PC-9 (cell line): Measurements from ENCODE around the gene APOE. TPM values are rescaled to one million over a fixed set of nuclear protein-coding genes. Genes with fewer than 3 reads are reported as not detected.
"Not testable (repeated sequence)": the region's sequence is repeated elsewhere in the genome, so short reads cannot be mapped to it uniquely, and the experiment has no call there.

ENCODE experiments used
- BruUV-seq: library from RNA; stranded (reverse); fragments of 400-500 nt; replicated peaks from 2 replicates; lab custom pipeline; 2021; lab: Mats Ljungman, UMichigan
- CTCF ChIA-PET: fragments of 300-600 bp; sonication (Branson Sonifier 250); formaldehyde crosslinking; loops from one replicate; lab custom pipeline; 2022; ENCODE audit warnings: antibody characterized with exemption; lab: Charles Lee
- POLR2A ChIA-PET: fragments of 300-600 bp; sonication (Branson Sonifier 250); formaldehyde crosslinking; loops from one replicate; lab custom pipeline; 2022; ENCODE audit warnings: antibody characterized with exemption; ENCODE audit not compliant: unreplicated experiment; lab: Charles Lee
- DNase-seq, 2 experiments: peaks; one replicate each; pipeline versions ENCODE4 v3.0.0 to v3.0.0-alpha.2; 2015 to 2022; ENCODE audit warnings: mixed read lengths in 1 of 2
- H2AFZ ChIP-seq: fragments of 200-600 bp; sonication (generic); 2 replicates; pipeline ENCODE4 v1.8.1; 2017; ENCODE audit warnings: antibody characterized with exemption
- H3F3A ChIP-seq: fragments of 200-600 bp; sonication (generic); 2 replicates; pipeline ENCODE4 v1.8.1; 2017; ENCODE audit warnings: antibody characterized with exemption, mild to moderate bottlenecking, low read depth; ENCODE audit not compliant: insufficient read depth
- H3K27ac ChIP-seq: fragments of 200-600 bp; sonication (generic); 2 replicates; pipeline ENCODE4 v1.6.1; 2016; ENCODE audit warnings: mixed run types
- H3K27me3 ChIP-seq: fragments of 200-600 bp; sonication (generic); 2 replicates; pipeline ENCODE4 v1.6.1; 2016; ENCODE audit warnings: low read depth, mixed run types; ENCODE audit not compliant: insufficient read depth
- H3K36me3 ChIP-seq: fragments of 200-600 bp; sonication (generic); 2 replicates; pipeline ENCODE4 v1.6.1; 2016; ENCODE audit warnings: low read depth, mixed run types
- H3K4me1 ChIP-seq: fragments of 200-600 bp; sonication (generic); replicated peaks from 2 replicates; pipeline ENCODE4 v1.6.1; 2016; ENCODE audit warnings: mixed run types; ENCODE audit not compliant: insufficient read depth
- H3K4me2 ChIP-seq: fragments of 200-600 bp; sonication (generic); 2 replicates; pipeline ENCODE4 v1.6.1; 2017; ENCODE audit warnings: mixed run types
- H3K4me3 ChIP-seq: fragments of 200-600 bp; sonication (generic); 2 replicates; pipeline ENCODE4 v1.6.1; 2016; ENCODE audit warnings: mixed run types
- H3K79me2 ChIP-seq: fragments of 200-600 bp; sonication (generic); 2 replicates; pipeline ENCODE4 v1.6.1; 2017; ENCODE audit warnings: low read depth, mixed run types
- H3K9me2 ChIP-seq: fragments of 200-600 bp; sonication (generic); 2 replicates; pipeline ENCODE4 v1.8.1; 2017; ENCODE audit warnings: mild to moderate bottlenecking; ENCODE audit not compliant: insufficient read depth
- H3K9me3 ChIP-seq: fragments of 200-600 bp; sonication (generic); 2 replicates; pipeline ENCODE4 v1.8.1; 2016; ENCODE audit warnings: low read depth; ENCODE audit not compliant: insufficient read depth
- H4K20me1 ChIP-seq: fragments of 200-600 bp; sonication (generic); 2 replicates; pipeline ENCODE4 v1.8.1; 2017; ENCODE audit not compliant: insufficient read depth
- CTCF ChIP-seq: fragments of 200-600 bp; sonication (generic); conservative IDR thresholded peaks from 2 replicates; pipeline ENCODE4 v1.6.1; 2017; ENCODE audit warnings: mixed run types, antibody characterized with exemption, mild to moderate bottlenecking, moderate library complexity
- EZH2 ChIP-seq: fragments of 200-600 bp; sonication (generic); IDR thresholded peaks from 2 replicates; pipeline ENCODE4 v1.8.0; 2017; ENCODE audit warnings: antibody characterized with exemption, low read depth
- intact Hi-C: fragments of 100-400 bp; cut with micrococcal nuclease; formaldehyde crosslinking; loops from one replicate; pipeline ENCODE4 v1.10.0; 2022; ENCODE audit not compliant: unreplicated experiment
- total RNA-seq: library from RNA; stranded (reverse); gene quantifications from 2 replicates; pipeline ENCODE4 v1.2.3, GENCODE V29; 2021

The APOE gene
- total RNA-seq, 1 experiment from 2014 or later, result 11.5 TPM

GRCh38 chr19:44924243-44924725 is 18.7 kb downstream of the APOE start:
- Histone ChIP-seq H3F3A (no peaks in the 10 kb centered on the region; the same call in 1 of the 2 replicates), H3K79me2 (no peaks in the 10 kb centered on the region), H4K20me1 (no peaks in the 10 kb centered on the region), H3K36me3 (no peaks in the 10 kb centered on the region), H3K4me2 (no peak overlapping the region), H2AFZ (no peak overlapping the region), H3K9me2 (no peaks in the 10 kb centered on the region), H3K27me3 (0 out of 2 replicates have a peak, but pooled peaks cover 5% of the 10 kb centered on the region), H3K9me3 (no peaks in the 10 kb centered on the region), H3K4me1 (no peaks in the 10 kb centered on the region), H3K4me3 (no peak overlapping the region), H3K27ac (no peak overlapping the region)
- intact Hi-C loops, result no loop called here
- peak in 1 of 2 experiments; percentile 26 for DNase-seq
- ChIA-PET POLR2A (no interaction called here), CTCF (no interaction called here)
- TF ChIP-seq EZH2 (no peak), CTCF (no peak)
- BruUV-seq, result no TSS peak

- Histone ChIP-seq H4K20me1 (no peaks in the 10 kb centered on the region), H3K4me2 (no peak overlapping the region), H2AFZ (no peak overlapping the region), H3K9me3 (no peaks in the 10 kb centered on the region), H3K4me3 (no peak overlapping the region), H3K36me3 (no peaks in the 10 kb centered on the region), H3K27me3 (0 out of 2 replicates have a peak, but pooled peaks cover 5% of the 10 kb centered on the region), H3K4me1 (no peaks in the 10 kb centered on the region), H3K79me2 (no peaks in the 10 kb centered on the region), H3F3A (no peaks in the 10 kb centered on the region; the same call in 1 of the 2 replicates), H3K9me2 (no peaks in the 10 kb centered on the region), H3K27ac (no peak overlapping the region)
- no TSS peak for BruUV-seq
- DNase-seq, result peak in 1 of 2 experiments; percentile 19
- ChIA-PET CTCF (no interaction called here), POLR2A (no interaction called here)
- TF ChIP-seq CTCF (no peak), EZH2 (no peak)
- intact Hi-C loops, result no loop called here
Observed at GRCh38 chr19:44925114-44925891, 19.7 kb downstream of the APOE start.

- H3K79me2 ChIP-seq, H3F3A ChIP-seq, H3K9me3 ChIP-seq, H3K4me3 ChIP-seq, POLR2A ChIA-PET, intact Hi-C loops, BruUV-seq, H2AFZ ChIP-seq, H3K36me3 ChIP-seq, H3K27ac ChIP-seq, H3K4me1 ChIP-seq, H3K27me3 ChIP-seq, H3K9me2 ChIP-seq, H4K20me1 ChIP-seq, CTCF ChIA-PET: not testable (repeated sequence)
- peak in 1 of 2 experiments; percentile 30 for DNase-seq
- H3K4me2 ChIP-seq, result peak overlapping the region; percentile 54
Observed at GRCh38 chr19:44926245-44927077, 20.9 kb downstream of the APOE start.
